HG03280 (cell line): ENCODE data around the gene NCMAP.

Experiments used
- ATAC-seq: cut with Tn5 transposase; IDR thresholded peaks from one replicate; pipeline ENCODE4 v1.9.1; 2021; ENCODE audit warnings: mild to moderate bottlenecking, moderate library complexity; ENCODE audit not compliant: unreplicated experiment

Gene NCMAP

GRCh38 chr1:24621121-24621520, 65.2 kb downstream of the NCMAP start:
- ATAC-seq = no peak

DNA sequence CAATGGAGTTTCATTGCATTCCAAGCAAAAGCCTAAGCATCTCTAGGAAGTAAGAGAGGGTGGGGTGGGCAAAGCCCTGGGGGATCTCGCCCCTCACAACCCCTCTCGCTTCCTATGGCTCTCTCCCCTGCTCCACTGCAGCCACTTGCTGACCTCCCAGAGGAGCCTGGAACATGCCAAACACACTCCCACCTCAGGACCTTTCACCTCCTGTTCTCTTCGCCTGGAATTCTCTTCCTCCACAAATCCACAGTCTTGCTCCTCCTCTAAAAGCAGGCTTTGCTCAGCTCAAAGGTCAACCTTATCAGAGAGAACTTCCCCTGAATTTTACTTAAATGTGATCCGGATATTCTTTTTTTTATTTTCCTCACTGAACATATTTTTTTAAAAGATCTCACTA, 66.3 kb downstream of the NCMAP start:
- ATAC-seq = no peak

DNA sequence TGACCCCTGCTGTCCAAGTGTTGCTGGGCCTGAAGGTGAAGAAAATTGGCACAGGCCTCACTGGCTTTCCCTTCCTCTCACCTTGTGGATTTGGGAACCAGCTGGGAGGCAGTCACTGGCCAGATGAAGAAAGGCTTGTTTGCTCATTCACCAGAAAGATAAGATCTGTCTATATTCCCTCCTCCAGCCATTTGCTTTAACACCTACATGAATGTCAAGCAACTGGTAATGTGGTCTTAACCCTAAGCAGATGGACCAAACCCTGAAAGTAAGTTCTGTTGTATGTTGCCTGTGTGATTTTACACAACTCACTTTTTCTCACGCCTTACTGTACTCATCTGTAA, 76.9 kb downstream of the NCMAP start:
- no peak for ATAC-seq

DNA sequence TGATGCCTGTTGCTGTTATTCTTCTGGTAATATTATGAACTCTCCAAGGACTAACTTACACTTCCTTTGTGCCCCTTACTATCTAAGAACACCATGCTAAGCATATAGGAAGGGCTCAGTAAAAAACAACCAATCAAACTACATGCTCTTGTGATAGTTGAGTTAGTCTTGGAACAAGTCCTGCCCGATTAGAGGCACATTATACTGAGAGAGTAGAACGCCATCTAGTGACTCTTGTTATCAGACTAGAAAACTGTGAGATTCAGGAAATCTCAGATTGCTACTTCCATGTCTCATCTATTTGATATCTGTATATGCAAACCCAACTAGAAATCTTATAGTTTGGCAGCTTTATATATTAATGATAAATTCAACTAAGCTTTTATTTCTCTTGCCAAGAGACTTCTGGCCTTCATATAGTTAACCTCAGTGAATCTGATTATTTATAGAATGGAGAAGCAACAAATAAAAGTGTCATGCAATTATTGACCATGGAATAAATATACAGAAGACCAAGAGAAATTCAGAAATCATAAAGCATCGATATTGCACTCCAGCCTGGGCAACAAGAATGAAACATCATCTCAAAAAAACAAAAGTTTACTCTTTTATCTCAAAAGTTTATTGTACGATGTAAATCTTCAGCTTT, 79.4 kb downstream of the NCMAP start:
- no peak for ATAC-seq

GRCh38 chr1:24636661-24637357, 80.9 kb downstream of the NCMAP start:
- ATAC-seq = no peak

DNA sequence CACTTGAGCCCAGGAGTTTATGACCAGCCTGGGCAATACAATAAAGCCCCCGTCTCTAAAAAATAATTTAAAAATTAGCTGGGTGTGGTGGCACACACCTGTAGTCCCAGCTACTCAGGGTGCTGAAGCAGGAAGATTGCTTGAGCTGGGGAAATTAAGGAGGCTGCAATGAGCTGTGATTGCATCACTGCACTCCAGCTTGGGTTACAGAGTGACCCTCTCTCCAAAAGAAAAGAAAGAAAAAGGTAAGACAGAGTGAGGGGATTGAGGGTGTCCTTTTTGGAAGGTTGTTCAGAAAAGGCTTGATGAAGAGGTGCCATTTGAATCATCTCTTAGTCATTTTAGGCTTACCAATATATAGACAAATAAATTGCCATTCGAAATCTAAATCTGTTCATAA, 83.2 kb downstream of the NCMAP start:
- ATAC-seq = no peak

GRCh38 chr1:24639881-24640280, 84.0 kb downstream of the NCMAP start:
- ATAC-seq = no peak

DNA sequence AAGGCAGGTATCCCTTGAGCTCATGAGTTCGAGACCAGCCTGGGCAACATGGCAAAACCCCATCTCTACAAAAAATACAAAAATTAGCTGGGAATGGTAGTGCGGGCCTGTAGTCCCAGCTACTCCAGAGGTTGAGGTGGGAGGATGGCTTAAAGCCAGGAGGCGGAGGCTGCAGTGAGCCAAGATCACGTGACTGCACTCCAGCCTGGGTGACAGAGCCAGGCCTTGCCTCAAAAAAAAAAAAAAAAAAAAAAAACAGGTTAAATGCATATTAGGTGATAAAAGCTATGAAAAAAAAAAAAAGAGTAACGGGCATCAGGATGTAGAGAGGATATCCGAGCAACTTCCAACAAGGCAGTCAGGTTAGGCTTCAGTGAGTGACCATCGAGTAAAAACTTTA, 84.4 kb downstream of the NCMAP start:
- ATAC-seq = no peak

GRCh38 chr1:24641646-24642151, 85.8 kb downstream of the NCMAP start:
- ATAC-seq = no peak

DNA sequence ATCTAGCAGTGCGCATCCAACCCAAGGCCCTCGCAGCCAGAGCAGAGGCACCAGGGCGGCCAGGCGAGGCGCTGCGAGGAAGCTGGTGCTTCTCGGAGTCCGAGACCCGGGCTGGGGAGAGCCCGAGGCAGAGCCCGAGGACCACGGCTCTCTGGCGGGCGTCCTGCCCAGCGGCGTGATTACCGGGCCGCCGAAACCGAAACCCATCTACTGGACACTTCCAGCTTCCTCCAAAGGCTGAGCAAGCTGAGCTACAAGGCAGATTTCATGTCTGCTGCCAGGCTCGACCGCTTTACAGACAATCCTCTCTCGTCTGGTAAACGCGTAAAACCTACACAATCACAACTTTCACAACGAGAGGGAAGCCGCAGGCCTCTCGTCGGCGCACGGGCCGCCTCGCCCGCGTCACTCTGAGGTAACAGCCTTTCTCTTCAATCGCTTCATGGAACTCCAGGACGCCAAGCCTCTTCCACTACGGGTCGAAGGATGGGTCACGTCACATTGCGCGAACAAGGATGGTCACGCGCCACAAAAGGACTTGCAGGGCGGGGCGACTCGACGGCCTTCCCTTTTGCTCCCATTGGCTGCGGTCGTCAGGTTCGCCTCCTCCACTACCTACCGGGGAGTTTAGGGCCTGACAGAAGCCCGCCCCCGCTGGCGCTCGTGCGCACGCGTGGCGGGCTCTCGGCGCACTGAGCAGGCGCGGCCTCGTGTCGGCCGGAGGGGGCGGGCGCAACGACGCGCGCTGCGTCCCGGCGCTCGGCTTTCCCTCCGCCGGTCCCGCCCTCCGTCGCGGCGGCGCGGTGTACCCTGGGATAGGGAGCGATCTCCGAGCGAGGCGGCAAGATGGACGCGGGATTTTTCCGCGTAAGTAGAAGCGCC, 86.8 kb downstream of the NCMAP start, which contains the start of gene SRRM1:
TSS of gene SRRM1 (plus strand) at position 822 of the 882 bp plus-strand sequence. CDS start at position 847, 25 bp downstream.
- ATAC-seq = peak; percentile 92

- ATAC-seq = peak; percentile 14
Observed at GRCh38 chr1:24643363-24644099, 87.6 kb downstream of the NCMAP start.

DNA sequence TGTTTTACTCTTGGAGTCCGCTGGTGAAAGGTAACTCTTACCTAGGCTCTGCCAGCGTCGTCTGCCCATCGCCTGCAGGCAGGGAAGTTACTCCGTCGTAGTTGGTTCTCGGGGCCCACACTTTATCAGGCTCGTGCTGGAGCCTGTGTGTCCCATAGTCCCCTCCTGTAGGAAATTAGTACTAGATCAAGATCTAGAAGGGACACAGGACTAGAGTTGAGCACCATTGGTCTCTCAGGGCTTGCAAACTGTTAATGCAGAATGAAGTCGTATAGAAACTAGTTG, 88.2 kb downstream of the NCMAP start:
- no peak for ATAC-seq

DNA sequence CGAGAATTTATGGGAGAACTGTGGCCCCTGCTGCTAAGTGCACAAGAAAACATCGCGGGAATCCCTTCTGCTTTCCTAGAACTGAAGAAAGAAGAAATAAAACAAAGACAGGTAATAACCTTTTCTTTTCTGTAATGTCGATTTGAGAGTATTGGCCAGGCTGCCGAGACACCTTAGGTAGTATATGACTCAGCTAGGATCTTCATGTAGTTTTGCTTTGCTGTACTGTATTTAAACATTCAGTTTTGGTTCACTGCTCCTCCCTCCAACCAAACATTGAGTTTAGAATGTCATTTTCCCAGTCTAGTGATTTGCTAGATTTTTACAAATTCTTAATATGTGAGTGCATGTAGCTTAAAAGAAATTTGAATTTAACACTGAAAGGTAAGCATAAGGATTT, 93.0 kb downstream of the NCMAP start:
- no peak for ATAC-seq

DNA sequence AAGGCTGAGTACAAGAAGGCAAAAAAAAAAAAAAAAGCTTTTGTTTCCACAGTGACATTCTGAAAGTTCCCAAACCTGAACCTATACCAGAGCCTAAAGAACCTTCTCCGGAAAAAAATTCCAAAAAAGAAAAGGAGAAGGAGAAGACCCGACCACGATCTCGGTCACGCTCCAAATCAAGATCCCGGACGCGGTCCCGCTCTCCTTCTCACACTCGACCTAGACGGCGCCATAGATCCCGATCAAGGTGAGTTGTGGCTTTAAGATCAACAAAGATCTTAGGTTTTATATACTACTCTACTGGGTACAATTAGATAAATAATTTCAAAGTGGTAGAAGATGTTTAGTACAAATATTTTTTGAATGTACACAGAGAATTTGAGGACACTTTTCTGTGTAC, 96.5 kb downstream of the NCMAP start:
- ATAC-seq = no peak

- ATAC-seq = no peak
Observed at GRCh38 chr1:24654010-24654409, 98.1 kb downstream of the NCMAP start.

DNA sequence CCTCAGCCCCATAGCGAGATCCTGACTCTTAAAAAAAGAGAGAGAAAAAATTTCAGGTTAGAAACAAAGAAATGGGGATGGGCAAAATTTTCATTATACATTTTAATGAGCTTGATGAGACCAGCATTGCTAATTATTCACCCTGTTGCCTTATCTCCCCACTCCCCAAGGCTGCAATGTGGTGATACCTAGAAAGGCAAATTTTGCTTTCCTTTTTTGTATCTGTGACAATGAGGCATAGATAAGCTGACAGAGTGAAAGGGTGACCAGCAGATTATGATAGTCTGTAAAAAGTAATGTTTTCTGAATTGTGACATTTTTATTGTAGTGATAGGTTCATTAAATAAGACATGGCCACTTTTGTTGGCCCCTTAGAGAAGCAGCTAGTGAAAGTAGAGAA, 100.2 kb downstream of the NCMAP start:
- no peak for ATAC-seq

DNA sequence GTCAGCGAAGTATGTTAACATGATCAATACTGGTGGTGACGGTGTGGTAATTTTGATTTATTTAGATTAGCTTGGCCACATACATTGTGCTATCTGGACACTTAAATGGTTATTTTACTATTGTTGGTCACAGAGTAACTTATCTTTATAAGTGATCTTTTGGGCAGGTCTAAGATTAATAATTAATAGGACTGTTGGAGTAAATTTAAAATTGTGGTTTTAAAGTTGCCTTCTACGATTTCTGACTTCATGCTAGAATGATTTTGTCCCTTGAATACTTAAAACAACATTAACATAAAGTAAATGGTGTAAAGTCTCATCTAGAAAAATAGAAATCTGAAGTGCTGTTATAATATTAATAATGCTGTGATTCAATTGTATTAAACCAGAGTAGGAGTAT, 101.9 kb downstream of the NCMAP start:
- no peak for ATAC-seq
